Activated CD4-positive, CD25-positive, alpha-beta regulatory T cell treated with anti-CD3 and anti-CD28 coated beads, Interleukin-2, amount 50 U/mL, for 16 hours (primary cell): ENCODE measurements around the gene KIAA1217.

ENCODE experiments used
- DNase-seq: peaks from one replicate; pipeline ENCODE4 v3.0.0-alpha.2; 2020; ENCODE audit warnings: low read depth, low spot score

The KIAA1217 gene

GRCh38 chr10:24406809-24407483 is 198.0 kb downstream of the KIAA1217 start:
- no peak for DNase-seq

GRCh38 chr10:24407928-24408327 is 199.0 kb downstream of the KIAA1217 start:
- no peak for DNase-seq

- DNase-seq, result no peak
These were observed 199.4 kb downstream of the KIAA1217 start for GRCh38 chr10:24408365-24408764.

GRCh38 chr10:24414597-24414996 is 205.7 kb downstream of the KIAA1217 start:
- DNase-seq, result no peak

GRCh38 chr10:24415455-24416125 is 206.7 kb downstream of the KIAA1217 start:
- no peak for DNase-seq

GRCh38 chr10:24416248-24416647 is 207.3 kb downstream of the KIAA1217 start:
- DNase-seq, result no peak

GRCh38 chr10:24417053-24417452 is 208.1 kb downstream of the KIAA1217 start:
- no peak for DNase-seq

- DNase-seq, result no peak
These were observed 209.6 kb downstream of the KIAA1217 start for GRCh38 chr10:24418532-24418931.

GRCh38 chr10:24419066-24419465 is 210.1 kb downstream of the KIAA1217 start:
- no peak for DNase-seq

GRCh38 chr10:24425151-24425550 is 216.2 kb downstream of the KIAA1217 start:
- DNase-seq, result no peak

GRCh38 chr10:24427678-24428409 is 218.9 kb downstream of the KIAA1217 start:
- DNase-seq, result no peak

- DNase-seq, result no peak
These were observed 219.5 kb downstream of the KIAA1217 start for GRCh38 chr10:24428410-24428782.

- no peak for DNase-seq
These were observed 221.7 kb downstream of the KIAA1217 start for GRCh38 chr10:24430591-24430990.

- no peak for DNase-seq
These were observed 223.8 kb downstream of the KIAA1217 start for GRCh38 chr10:24432478-24433416.

GRCh38 chr10:24433705-24434104 is 224.8 kb downstream of the KIAA1217 start:
- DNase-seq, result no peak

GRCh38 chr10:24434961-24435360 is 226.0 kb downstream of the KIAA1217 start:
- no peak for DNase-seq

- DNase-seq, result no peak
These were observed 226.4 kb downstream of the KIAA1217 start for GRCh38 chr10:24435374-24435773.

- DNase-seq, result no peak
These were observed 228.4 kb downstream of the KIAA1217 start for GRCh38 chr10:24437302-24437701.

- no peak for DNase-seq
These were observed 229.9 kb downstream of the KIAA1217 start for GRCh38 chr10:24438800-24439199.

- no peak for DNase-seq
These were observed 231.0 kb downstream of the KIAA1217 start for GRCh38 chr10:24439935-24440334.
